ENCODE results near the gene THSD4.

THSD4 gene

GRCh38 chr15:71198846-71199245 lies 83.6 kb downstream of the THSD4 start:
- Histone ChIP-seq H3K4me3 (ENCODE audit: low read length) (no peak overlapping the region), H3K36me3 (replicated peaks; ENCODE audit: low read depth, low read length) (no peaks in the 10 kb centered on the region), H2AFZ (ENCODE audit: low read depth, low read length) (no peak overlapping the region), H3K9ac (ENCODE audit: low read length) (no peak overlapping the region), H3K27me3 (ENCODE audit: low read depth, low read length) (no peaks in the 10 kb centered on the region), H4K20me1 (ENCODE audit: insufficient read depth, low read length) (no peaks in the 10 kb centered on the region), H3K27ac (ENCODE audit: low read length) (no peak overlapping the region), H3K9me3 (ENCODE audit: insufficient read depth, low read length) (no peaks in the 10 kb centered on the region), H3K4me2 (ENCODE audit: low read length) (no peak overlapping the region), H3K4me1 (ENCODE audit: low read length) (no peaks in the 10 kb centered on the region), H3K79me2 (ENCODE audit: low read length) (no peaks in the 10 kb centered on the region)
- TF ChIP-seq CTCF (IDR thresholded peaks at IDR 0.05; ENCODE audit: low read depth, low read length) (no peak), EZH2phosphoT487 (IDR thresholded peaks at IDR 0.05; ENCODE audit: low read depth) (no peak)

GRCh38 chr15:71199384-71200351 lies 84.4 kb downstream of the THSD4 start:
- H3K4me2 ChIP-seq (ENCODE audit: low read length), result no peak overlapping the region
- H2AFZ ChIP-seq (ENCODE audit: low read depth, low read length), result no peak overlapping the region
- no peaks in the 10 kb centered on the region for H3K9me3 ChIP-seq (ENCODE audit: insufficient read depth, low read length)
- H3K79me2 ChIP-seq (ENCODE audit: low read length), result no peaks in the 10 kb centered on the region
- H3K4me3 ChIP-seq (ENCODE audit: low read length), result no peak overlapping the region
- H3K27ac ChIP-seq (ENCODE audit: low read length), result no peak overlapping the region
- no peaks in the 10 kb centered on the region for H3K27me3 ChIP-seq (ENCODE audit: low read depth, low read length)
- no peaks in the 10 kb centered on the region for H3K36me3 ChIP-seq (replicated peaks; ENCODE audit: low read depth, low read length)
- no peak for TF ChIP-seq CTCF (IDR thresholded peaks at IDR 0.05; ENCODE audit: low read depth, low read length)
- no peak for TF ChIP-seq EZH2phosphoT487 (IDR thresholded peaks at IDR 0.05; ENCODE audit: low read depth)
- no peaks in the 10 kb centered on the region for H4K20me1 ChIP-seq (ENCODE audit: insufficient read depth, low read length)
- H3K9ac ChIP-seq (ENCODE audit: low read length), result no peak overlapping the region
- H3K4me1 ChIP-seq (ENCODE audit: low read length), result no peaks in the 10 kb centered on the region

GRCh38 chr15:71201477-71201876 lies 86.2 kb downstream of the THSD4 start:
- Histone ChIP-seq H3K79me2 (ENCODE audit: low read length) (no peaks in the 10 kb centered on the region), H3K27ac (ENCODE audit: low read length) (no peak overlapping the region), H3K9ac (ENCODE audit: low read length) (no peak overlapping the region), H3K4me1 (ENCODE audit: low read length) (no peaks in the 10 kb centered on the region), H3K36me3 (replicated peaks; ENCODE audit: low read depth, low read length) (no peaks in the 10 kb centered on the region), H3K27me3 (ENCODE audit: low read depth, low read length) (no peaks in the 10 kb centered on the region), H3K9me3 (ENCODE audit: insufficient read depth, low read length) (no peaks in the 10 kb centered on the region), H4K20me1 (ENCODE audit: insufficient read depth, low read length) (no peaks in the 10 kb centered on the region), H3K4me2 (ENCODE audit: low read length) (no peak overlapping the region), H2AFZ (ENCODE audit: low read depth, low read length) (no peak overlapping the region), H3K4me3 (ENCODE audit: low read length) (no peak overlapping the region)
- TF ChIP-seq EZH2phosphoT487 (IDR thresholded peaks at IDR 0.05; ENCODE audit: low read depth), result no peak
- no peak for TF ChIP-seq CTCF (IDR thresholded peaks at IDR 0.05; ENCODE audit: low read depth, low read length)

GRCh38 chr15:71202712-71203111 lies 87.4 kb downstream of the THSD4 start:
- no peak for TF ChIP-seq EZH2phosphoT487 (IDR thresholded peaks at IDR 0.05; ENCODE audit: low read depth)
- TF ChIP-seq CTCF (IDR thresholded peaks at IDR 0.05; ENCODE audit: low read depth, low read length), result no peak
- Histone ChIP-seq H3K79me2 (ENCODE audit: low read length) (no peaks in the 10 kb centered on the region), H3K4me3 (ENCODE audit: low read length) (no peak overlapping the region), H3K9ac (ENCODE audit: low read length) (no peak overlapping the region), H4K20me1 (ENCODE audit: insufficient read depth, low read length) (no peaks in the 10 kb centered on the region), H3K4me2 (ENCODE audit: low read length) (no peak overlapping the region), H3K4me1 (ENCODE audit: low read length) (no peaks in the 10 kb centered on the region), H3K27me3 (ENCODE audit: low read depth, low read length) (no peaks in the 10 kb centered on the region), H3K36me3 (replicated peaks; ENCODE audit: low read depth, low read length) (no peaks in the 10 kb centered on the region), H2AFZ (ENCODE audit: low read depth, low read length) (no peak overlapping the region), H3K27ac (ENCODE audit: low read length) (no peak overlapping the region), H3K9me3 (ENCODE audit: insufficient read depth, low read length) (no peaks in the 10 kb centered on the region)

Data from OCI-LY3 (cell line).